Measurements from ENCODE around the gene BMPER.
A peak's percentile ranks its signal among the peaks of the same experiment; 100 is the strongest.

- TF ChIP-seq CTCF (IDR thresholded peaks at IDR 0.05), result no peak
- TF ChIP-seq POLR2A (IDR thresholded peaks at IDR 0.05), result peak in 1 of 4 donors; percentile 10
- no peak for TF ChIP-seq POLR2AphosphoS5 (IDR thresholded peaks at IDR 0.05)
- no peak for TF ChIP-seq EP300 (IDR thresholded peaks at IDR 0.05)
These were observed 1.3 kb upstream of the BMPER start for GRCh38 chr7:33903791-33904680.

Data from upper lobe of left lung (tissue), 4 donors.